DMS79 treated with DMSO at 0.1 percent for 48 hours (cell line): ENCODE results near the gene IRAK1.

Source experiments
- DNase-seq: peaks from one replicate; lab custom pipeline; 2025; lab: John Stamatoyannopoulos, UW

The IRAK1 gene

GRCh38 chrX:154040863-154041262 is 21.2 kb upstream of the IRAK1 start:
- no peak for DNase-seq

GRCh38 chrX:154040307-154040756 is 20.6 kb upstream of the IRAK1 start:
- no peak for DNase-seq

DNA sequence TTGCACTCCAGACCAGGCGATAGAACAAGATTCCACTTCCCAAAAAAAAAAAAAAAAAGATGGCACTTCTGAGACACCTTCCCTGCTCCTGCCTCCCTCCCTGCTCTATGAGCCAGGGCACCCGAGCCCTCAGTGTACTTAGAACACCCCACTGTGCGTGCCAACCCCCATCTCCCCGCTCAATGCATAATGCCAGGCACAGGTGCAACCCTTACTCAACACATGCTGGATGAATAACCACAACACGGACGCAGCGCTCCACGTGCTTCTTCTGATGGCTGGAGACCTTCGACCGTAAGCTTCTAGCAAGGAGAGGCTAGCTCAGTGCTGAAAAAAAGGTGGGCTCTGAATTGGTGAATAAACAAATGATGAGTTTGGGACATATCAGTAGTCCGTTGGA is 19.9 kb upstream of the IRAK1 start:
- DNase-seq, result no peak

GRCh38 chrX:154038656-154039055 is 19.0 kb upstream of the IRAK1 start:
- DNase-seq, result no peak

DNA sequence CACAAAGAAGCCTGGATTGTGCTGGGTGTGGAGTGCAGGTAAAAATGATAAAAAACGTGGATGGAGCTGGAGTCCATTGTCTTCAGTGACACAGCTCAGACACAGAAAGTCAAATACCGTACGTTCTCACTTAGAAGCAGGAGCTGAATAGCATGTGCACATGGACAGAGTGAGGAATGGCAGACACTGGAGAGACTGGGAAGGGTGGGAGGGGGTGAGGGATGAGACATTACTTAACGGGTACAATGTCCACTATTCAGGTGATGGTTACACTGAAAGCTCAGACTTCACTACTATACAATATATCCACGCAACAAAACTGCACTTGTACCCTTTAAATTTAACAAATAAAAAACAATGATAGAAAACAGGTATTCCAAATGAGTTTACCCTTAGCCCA is 18.1 kb upstream of the IRAK1 start:
- no peak for DNase-seq

GRCh38 chrX:154036513-154036912 is 16.8 kb upstream of the IRAK1 start:
- no peak for DNase-seq

DNA sequence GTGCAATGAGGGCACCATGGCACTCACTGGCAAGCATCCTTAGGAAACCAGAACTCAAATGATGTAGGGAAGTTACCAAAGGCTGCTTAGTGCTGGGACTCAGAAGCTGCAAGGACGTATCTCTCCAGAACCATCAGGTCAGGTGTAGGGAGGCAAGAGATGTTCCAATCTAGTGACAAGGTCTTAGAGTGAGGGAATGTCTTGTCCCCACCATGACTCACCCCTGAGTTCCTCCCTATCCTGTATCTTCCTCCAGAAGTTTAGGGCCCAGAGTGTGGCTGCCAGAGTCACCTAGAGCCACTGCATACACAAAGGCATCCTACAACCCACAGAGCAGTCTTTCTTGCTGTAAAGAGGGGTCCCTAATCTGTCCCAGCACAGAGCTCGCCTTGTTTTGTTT is 14.1 kb upstream of the IRAK1 start:
- DNase-seq, result no peak

GRCh38 chrX:154032653-154033052 is 13.0 kb upstream of the IRAK1 start:
- no peak for DNase-seq

DNA sequence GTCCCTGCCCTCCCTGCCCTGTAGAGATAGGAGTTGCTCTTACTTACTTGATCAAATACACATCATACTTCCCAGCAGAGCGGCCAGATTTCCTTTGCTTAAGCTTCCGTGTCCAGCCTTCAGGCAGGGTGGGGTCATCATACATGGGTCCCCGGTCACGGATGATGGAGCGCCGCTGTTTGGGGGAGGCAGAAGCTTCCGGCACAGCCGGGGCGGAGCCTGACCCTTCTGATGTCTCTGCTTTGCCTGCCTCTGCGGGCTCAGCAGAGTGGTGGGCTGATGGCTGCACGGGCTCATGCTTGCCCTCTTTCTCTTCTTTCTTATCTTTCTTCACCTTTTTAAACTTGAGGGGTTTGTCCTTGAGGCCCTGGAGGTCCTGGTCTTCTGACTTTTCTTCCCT is 12.5 kb upstream of the IRAK1 start:
- no peak for DNase-seq

DNA sequence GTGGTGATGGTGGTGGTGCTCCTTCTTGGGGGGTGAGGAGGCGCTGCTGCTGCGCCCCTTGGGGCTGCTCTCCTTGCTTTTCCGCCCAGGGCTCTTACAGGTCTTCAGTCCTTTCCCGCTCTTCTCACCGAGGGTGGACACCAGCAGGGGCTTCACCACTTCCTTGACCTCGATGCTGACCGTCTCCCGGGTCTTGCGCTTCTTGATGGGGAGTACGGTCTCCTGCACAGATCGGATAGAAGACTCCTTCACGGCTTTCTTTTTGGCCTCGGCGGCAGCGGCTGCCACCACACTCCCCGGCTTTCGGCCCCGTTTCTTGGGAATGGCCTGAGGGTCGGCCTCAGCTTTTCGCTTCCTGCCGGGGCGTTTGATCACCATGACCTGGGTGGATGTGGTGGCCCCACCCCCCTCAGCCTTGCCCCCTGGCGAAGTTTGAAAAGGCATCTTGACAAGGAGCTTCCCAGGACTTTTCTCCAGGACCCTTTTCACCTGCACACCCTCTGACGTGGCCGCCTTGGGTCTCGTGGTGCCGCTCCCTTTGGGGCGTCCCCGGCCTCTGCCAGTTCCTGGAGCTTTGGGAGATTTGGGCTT is 11.1 kb upstream of the IRAK1 start:
- no peak for DNase-seq

DNA sequence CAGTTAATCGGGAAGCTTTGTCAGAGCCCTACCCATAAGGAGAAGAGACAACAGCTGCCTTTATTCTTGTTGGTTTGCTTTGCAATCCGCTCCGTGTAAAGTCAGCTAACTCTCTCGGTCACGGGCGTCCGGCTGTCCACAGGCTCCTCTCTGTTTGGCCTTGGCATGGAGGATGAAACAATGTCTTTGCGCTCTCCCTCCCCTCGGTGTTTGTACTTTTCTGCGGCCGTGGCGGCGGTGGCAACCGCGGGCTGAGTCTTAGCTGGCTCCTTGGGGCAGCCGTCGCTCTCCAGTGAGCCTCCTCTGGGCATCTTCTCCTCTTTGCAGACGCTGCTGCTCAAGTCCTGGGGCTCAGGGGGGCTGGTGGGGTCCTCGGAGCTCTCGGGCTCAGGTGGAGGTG is 10.6 kb upstream of the IRAK1 start:
- no peak for DNase-seq

GRCh38 chrX:154029439-154029838 is 9.7 kb upstream of the IRAK1 start:
- no peak for DNase-seq

DNA sequence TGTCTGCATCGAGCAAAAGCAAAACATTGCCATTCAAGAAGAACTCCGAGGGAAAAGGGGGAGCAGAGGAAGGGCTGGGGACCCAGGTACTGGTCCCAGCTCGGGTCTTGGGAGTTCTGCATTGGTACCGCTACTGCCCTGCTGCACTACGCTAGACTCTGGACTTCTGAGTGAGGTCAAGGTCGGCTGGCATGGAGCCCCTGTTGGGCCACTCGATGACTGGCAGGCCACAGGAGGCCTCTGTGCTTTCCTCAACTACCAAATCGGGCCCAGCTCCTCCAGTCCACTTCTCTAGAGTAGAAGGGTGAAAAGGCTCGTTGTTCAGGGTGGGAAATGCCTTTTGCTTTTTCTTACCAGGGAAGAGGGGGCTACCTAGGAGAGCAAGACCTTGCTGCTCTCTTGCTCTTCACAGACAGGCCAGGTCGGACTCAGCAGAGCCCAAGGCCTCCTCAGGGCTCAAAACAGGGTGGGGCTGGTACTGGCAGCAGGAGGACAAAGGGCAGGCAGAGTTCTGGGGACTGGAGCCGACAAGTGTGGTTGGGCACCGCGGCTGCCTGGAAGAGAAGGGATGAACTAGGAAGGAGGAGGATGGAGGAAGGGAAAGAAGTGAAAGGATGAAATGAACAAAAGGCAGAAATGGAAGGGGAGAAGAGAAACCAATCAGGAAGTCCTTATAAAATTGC is 8.9 kb upstream of the IRAK1 start:
- no peak for DNase-seq

DNA sequence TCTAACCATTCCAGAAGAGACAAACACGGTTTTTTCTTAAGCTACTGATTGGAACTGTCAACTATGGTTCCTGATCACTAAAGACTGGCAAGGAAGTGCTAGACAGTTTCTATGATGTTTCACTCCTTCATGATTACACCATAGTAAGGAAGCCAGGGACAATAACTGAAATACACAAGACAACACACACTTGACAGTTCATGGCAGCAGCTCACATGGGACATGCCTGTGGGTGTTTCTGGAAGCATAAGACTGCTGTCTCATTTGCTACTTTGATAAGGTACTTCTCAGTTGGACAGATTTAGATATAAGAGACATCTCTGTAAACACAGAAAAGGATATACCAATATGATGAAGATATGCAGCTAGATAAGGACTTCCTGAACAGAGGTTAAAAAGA is 8.3 kb upstream of the IRAK1 start:
- DNase-seq, result no peak

GRCh38 chrX:154027022-154027402 is 7.3 kb upstream of the IRAK1 start:
- DNase-seq, result no peak

DNA sequence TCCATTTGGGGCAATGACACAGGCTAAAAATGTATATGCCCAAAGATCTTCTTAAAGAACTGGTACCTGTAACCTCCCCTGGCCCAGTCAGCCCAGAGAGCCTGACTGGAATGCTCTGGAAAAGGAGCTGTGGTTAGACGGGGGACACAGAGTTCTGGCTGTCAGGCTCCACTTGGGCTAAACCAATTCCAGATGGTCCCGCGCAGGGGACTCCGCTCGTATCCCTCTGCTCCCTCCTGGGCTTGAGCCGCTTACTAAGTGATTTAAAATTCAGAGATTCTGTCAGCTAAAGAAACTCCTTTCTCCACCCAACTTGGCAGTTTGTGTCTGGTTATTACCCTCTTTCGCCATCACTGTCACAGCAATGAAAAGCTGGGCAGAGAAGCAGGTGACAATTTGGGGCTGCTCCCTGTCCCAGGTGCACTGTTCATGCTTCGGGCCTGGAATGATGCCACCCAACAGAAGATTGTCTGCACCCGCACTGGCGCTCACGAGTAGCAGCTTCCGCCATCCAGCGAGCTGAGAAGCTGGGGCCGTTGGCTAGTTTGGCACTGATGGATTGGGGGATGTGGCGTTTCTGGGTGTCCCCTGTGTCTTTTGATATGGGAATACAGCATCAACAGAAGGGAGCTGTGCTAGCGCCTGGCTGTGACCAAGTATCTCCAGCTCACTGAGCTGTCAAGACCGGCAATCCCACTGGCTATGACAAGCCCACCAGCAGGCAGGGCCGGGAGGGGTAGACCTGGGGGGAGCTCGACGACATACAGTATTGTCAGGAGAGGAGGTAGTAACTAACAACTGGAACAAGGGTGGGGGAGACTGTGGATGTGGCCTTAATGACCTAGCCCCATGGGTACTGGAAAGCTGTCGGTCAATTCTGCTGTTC is 6.7 kb upstream of the IRAK1 start:
- no peak for DNase-seq

DNA sequence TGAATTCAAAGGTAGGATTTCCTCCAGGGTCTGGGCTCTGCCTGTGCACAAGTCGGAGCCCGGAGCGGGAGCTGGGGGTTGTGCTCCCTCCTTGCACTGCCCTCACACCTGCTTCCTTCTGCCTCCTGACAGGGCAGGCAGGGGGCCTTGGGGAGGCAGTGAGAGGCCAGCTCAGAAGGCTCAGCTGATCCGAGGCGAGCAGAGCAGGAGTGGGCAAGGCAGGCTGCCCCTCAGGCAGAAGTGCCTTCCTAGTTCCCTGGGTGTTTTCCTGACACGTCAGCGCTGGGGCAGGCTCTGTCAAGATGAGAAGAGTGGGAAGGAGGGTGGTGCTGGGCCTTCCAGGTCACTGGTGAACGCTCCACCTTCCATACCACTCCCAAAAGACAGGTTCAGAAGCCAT is 5.5 kb upstream of the IRAK1 start:
- DNase-seq, result no peak

DNA sequence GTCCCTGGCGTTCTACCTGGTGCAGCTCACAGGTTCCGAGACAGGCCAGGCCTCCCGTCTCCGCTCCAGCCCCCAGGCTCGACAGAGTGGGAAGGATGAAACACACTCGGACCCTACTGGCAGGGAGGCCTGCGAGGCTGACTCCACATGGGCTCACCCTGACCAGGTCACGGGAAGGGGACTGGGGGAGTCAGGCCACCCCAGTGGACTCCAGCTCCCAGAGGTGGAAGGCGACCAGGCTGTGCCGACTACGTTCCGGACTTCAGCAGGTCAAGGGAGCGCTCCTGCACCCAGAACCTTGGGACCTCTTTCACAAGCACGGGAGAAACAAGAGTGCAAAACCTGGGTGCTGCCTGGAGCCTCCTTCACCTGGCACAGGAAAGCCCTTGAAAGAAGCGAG is 4.6 kb upstream of the IRAK1 start:
- no peak for DNase-seq

DNA sequence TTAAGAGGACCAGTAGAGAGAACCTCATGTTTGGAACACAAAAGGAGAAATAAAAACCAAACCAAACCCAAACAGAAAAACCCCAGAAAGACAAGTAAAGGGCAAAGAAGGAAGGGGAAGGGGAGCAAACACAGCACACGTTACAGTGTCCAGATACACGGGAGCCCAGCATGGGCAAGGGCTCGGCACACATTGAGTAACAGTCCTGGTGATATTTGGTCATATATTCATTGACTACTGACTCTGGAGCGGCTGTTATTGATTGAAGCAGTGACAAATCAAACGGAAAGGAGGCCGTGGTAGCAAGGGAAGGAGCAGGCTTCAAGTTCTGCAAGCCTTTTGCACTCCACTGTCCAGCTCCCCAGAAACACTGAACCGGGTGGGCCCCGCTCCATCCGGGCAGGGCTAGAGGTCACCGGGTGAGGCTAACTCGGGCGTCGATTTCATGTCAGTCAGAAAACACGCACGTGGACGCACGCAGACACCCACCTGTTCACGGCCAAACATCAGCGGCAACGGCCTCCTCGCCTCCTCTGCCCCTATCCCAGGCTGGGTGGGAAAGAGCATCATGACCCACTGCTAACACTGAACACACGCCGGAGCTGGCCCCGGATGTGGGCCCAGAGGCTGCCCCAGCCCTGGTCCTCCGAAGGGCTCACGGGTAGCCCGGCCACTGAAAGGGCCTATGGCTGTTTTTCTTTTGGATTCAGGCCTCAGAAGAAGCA is 3.7 kb upstream of the IRAK1 start:
- DNase-seq, result no peak

DNA sequence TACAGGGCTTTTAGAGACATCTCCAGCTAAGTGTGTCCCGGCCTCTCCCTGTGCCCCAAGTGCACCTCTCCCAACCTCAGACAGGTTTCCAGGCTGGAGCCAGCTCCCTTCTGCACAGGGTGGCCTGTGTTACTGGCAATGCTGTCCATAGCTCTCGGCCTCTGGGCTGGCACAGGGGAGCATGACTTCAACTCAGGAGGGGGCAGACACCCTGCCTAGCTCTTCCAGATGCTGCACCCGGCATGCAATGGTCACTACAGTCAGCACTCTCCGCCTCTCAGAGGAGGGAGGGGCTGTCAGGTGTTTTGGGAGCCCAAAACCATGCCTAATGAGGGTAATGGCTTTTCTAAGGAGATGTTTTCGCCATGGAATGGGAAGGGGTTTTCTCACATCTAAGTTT is 2.4 kb upstream of the IRAK1 start:
- DNase-seq, result no peak

GRCh38 chrX:154021131-154021611 is 1.5 kb upstream of the IRAK1 start:
- DNase-seq, result no peak

GRCh38 chrX:154020536-154021115 is 924 bp upstream of the IRAK1 start:
- no peak for DNase-seq
